Endodermal cell (in vitro differentiated cells): ENCODE measurements around the gene IL17D. TPM values are rescaled to one million over a fixed set of nuclear protein-coding genes. Genes with fewer than 3 reads are reported as not detected.

ENCODE experiments used
- DNase-seq: peaks from one replicate; pipeline ENCODE4 v3.0.0-alpha.2; 2017
- H3K27ac ChIP-seq: 2 replicates; pipeline ENCODE4 v1.5.1; 2013; ENCODE audit warnings: mild to moderate bottlenecking, low read depth, low read length, moderate library complexity
- H3K27me3 ChIP-seq: 2 replicates; pipeline ENCODE4 v1.6.1; 2013; ENCODE audit warnings: mild to moderate bottlenecking, low read length, moderate library complexity; ENCODE audit not compliant: insufficient read depth, control insufficient read depth, poor library complexity, severe bottlenecking
- H3K36me3 ChIP-seq: 2 replicates; pipeline ENCODE4 v1.7.0; 2013; ENCODE audit warnings: mild to moderate bottlenecking, low read length, moderate library complexity; ENCODE audit not compliant: control insufficient read depth, insufficient read depth
- H3K4me1 ChIP-seq: one replicate; pipeline ENCODE4 v1.7.0; 2013; ENCODE audit warnings: low read length; ENCODE audit not compliant: control insufficient read depth, insufficient read depth
- H3K4me3 ChIP-seq: 2 replicates; pipeline ENCODE4 v1.5.1; 2013; ENCODE audit warnings: mild to moderate bottlenecking, low read length, moderate library complexity
- H3K9ac ChIP-seq: 2 replicates; pipeline ENCODE4 v1.6.1; 2013; ENCODE audit warnings: mild to moderate bottlenecking, low read length, moderate library complexity; ENCODE audit not compliant: poor library complexity, severe bottlenecking; ENCODE audit errors: extremely low read depth
- H3K9me3 ChIP-seq: 2 replicates; pipeline ENCODE4 v1.6.1; 2013; ENCODE audit warnings: mild to moderate bottlenecking, low read length, moderate library complexity; ENCODE audit not compliant: control insufficient read depth
- H3K27ac Mint-ChIP-seq: 2 replicates; pipeline ENCODE4 v1.8.0; 2020; ENCODE audit warnings: mixed read lengths
- H3K27me3 Mint-ChIP-seq: 2 replicates; pipeline ENCODE4 v1.8.0; 2021; ENCODE audit warnings: mild to moderate bottlenecking, mixed read lengths; ENCODE audit not compliant: insufficient read depth
- H3K36me3 Mint-ChIP-seq: 2 replicates; pipeline ENCODE4 v1.8.0; 2020; ENCODE audit warnings: low read depth, mixed read lengths
- H3K4me1 Mint-ChIP-seq: 2 replicates; pipeline ENCODE4 v1.8.0; 2020; ENCODE audit warnings: mixed read lengths
- H3K4me3 Mint-ChIP-seq: 2 replicates; pipeline ENCODE4 v1.8.0; 2020; ENCODE audit warnings: mild to moderate bottlenecking, moderate library complexity, mixed read lengths
- H3K9me3 Mint-ChIP-seq: 2 replicates; pipeline ENCODE4 v1.8.0; 2020; ENCODE audit warnings: mild to moderate bottlenecking, mixed read lengths
- WGBS, 2 experiments: methylation state at CpG; one replicate each; pipeline versions ENCODE4 v1.1.5 to v1.1.7; 2013; ENCODE audit warnings: missing lambda C conversion rate in 2 of 2, mixed read lengths in 1 of 2; ENCODE audit not compliant: insufficient coverage in 1 of 2, insufficient read length in 1 of 2; 5-methylcytosine and 5-hydroxymethylcytosine counted together
- total RNA-seq, 2 donors: library from RNA; stranded (reverse); fragmentation: NEBNext Ultra II Directional in 1 of 2; extraction: Animal tissue kit (Norgen Biotek cat#: 25700) in 1 of 2; gene quantifications; 2 replicates in 1 of 2; 3 replicates in 1 of 2; pipeline ENCODE4 v1.2.1, GENCODE V29; 2021
- TF ChIP-seq, protein P1 (sequence below): fragments of 200-600 bp; sonication (generic); conservative IDR thresholded peaks from 2 replicates; pipeline ENCODE4 v1.5.0; 2021; ENCODE audit warnings: antibody characterized with exemption, mild to moderate bottlenecking

The IL17D gene
- total RNA-seq, 2 donors from 2014 or later: 0.33 to 0.88 TPM

- no peaks in the 10 kb centered on the region for H3K36me3 ChIP-seq
- H3K36me3 Mint-ChIP-seq: no peaks in the 10 kb centered on the region
- no peak overlapping the region for H3K27ac ChIP-seq
- no peak for DNase-seq
- no peaks in the 10 kb centered on the region for H3K4me1 Mint-ChIP-seq
- H3K9ac ChIP-seq: no peak overlapping the region
- H3K27me3 Mint-ChIP-seq: peaks cover 14% of the 10 kb centered on the region
- H3K4me3 Mint-ChIP-seq: no peak overlapping the region
- H3K9me3 Mint-ChIP-seq: no peaks in the 10 kb centered on the region
- no peak overlapping the region for H3K27ac Mint-ChIP-seq
- 93 to 94% methylated on average over 3 to 4 of the region's 4 CpGs for WGBS, 2 experiments
- H3K4me3 ChIP-seq: no peak overlapping the region
- no peaks in the 10 kb centered on the region for H3K9me3 ChIP-seq
- peaks cover 8% of the 10 kb centered on the region for H3K27me3 ChIP-seq
- TF ChIP-seq, protein P1, sequence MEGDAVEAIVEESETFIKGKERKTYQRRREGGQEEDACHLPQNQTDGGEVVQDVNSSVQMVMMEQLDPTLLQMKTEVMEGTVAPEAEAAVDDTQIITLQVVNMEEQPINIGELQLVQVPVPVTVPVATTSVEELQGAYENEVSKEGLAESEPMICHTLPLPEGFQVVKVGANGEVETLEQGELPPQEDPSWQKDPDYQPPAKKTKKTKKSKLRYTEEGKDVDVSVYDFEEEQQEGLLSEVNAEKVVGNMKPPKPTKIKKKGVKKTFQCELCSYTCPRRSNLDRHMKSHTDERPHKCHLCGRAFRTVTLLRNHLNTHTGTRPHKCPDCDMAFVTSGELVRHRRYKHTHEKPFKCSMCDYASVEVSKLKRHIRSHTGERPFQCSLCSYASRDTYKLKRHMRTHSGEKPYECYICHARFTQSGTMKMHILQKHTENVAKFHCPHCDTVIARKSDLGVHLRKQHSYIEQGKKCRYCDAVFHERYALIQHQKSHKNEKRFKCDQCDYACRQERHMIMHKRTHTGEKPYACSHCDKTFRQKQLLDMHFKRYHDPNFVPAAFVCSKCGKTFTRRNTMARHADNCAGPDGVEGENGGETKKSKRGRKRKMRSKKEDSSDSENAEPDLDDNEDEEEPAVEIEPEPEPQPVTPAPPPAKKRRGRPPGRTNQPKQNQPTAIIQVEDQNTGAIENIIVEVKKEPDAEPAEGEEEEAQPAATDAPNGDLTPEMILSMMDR: no peak
- H3K4me1 ChIP-seq: no peaks in the 10 kb centered on the region
These were observed 7.4 kb upstream of the IL17D start for GRCh38 chr13:20696073-20696472.

GRCh38 chr13:20699715-20700114 is 3.8 kb upstream of the IL17D start:
- H3K4me1 ChIP-seq: peaks cover 5% of the 10 kb centered on the region
- no peak overlapping the region for H3K4me3 ChIP-seq
- Mint-ChIP-seq H3K4me1 (no peaks in the 10 kb centered on the region), H3K36me3 (no peaks in the 10 kb centered on the region), H3K9me3 (no peaks in the 10 kb centered on the region), H3K27ac (no peak overlapping the region), H3K27me3 (peaks cover 39% of the 10 kb centered on the region), H3K4me3 (no peak overlapping the region)
- 88 to 91% methylated on average over 6 to 9 of the region's 9 CpGs for WGBS, 2 experiments
- DNase-seq: no peak
- no peak overlapping the region for H3K27ac ChIP-seq
- no peaks in the 10 kb centered on the region for H3K9me3 ChIP-seq
- peaks cover 30% of the 10 kb centered on the region for H3K27me3 ChIP-seq
- no peaks in the 10 kb centered on the region for H3K36me3 ChIP-seq
- no peak overlapping the region for H3K9ac ChIP-seq
- TF ChIP-seq, protein P1: no peak

GRCh38 chr13:20700288-20700687 is 3.2 kb upstream of the IL17D start:
- TF ChIP-seq, protein P1: no peak
- Histone ChIP-seq H3K36me3 (no peaks in the 10 kb centered on the region), H3K9ac (no peak overlapping the region), H3K27me3 (peaks cover 30% of the 10 kb centered on the region), H3K4me3 (no peak overlapping the region), H3K4me1 (peaks cover 5% of the 10 kb centered on the region), H3K27ac (no peak overlapping the region), H3K9me3 (no peaks in the 10 kb centered on the region)
- WGBS, 2 experiments: 88 to 98% methylated on average over 6 of the region's 6 CpGs
- no peak overlapping the region for H3K4me3 Mint-ChIP-seq
- no peaks in the 10 kb centered on the region for H3K36me3 Mint-ChIP-seq
- no peaks in the 10 kb centered on the region for H3K9me3 Mint-ChIP-seq
- peaks cover 44% of the 10 kb centered on the region for H3K27me3 Mint-ChIP-seq
- no peaks in the 10 kb centered on the region for H3K4me1 Mint-ChIP-seq
- no peak overlapping the region for H3K27ac Mint-ChIP-seq
- no peak for DNase-seq
